ENCODE data around the gene MAST4.
A peak's percentile ranks its signal among the peaks of the same experiment; 100 is the strongest.

Gene MAST4

DNA sequence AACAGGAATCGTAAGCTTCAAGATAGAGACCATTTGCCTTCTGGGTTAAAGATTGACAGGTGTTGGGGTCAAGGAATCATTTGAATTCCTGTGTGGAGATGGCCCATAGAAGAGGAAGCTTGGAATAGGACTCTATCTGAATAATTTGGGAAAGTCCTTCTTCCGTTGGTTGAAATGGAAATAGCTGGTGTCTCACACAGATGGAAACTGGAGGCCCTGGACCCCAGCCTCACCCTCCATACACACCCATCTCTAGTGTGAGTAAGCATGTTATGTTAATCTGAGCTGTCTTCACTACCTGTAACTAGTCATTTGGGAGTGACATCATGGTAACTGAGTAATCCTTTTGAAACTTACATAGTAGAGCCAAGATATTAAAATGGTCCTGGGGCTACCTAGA lies 416.0 kb downstream of the MAST4 start (continued):
- TF ChIP-seq, protein P1, sequence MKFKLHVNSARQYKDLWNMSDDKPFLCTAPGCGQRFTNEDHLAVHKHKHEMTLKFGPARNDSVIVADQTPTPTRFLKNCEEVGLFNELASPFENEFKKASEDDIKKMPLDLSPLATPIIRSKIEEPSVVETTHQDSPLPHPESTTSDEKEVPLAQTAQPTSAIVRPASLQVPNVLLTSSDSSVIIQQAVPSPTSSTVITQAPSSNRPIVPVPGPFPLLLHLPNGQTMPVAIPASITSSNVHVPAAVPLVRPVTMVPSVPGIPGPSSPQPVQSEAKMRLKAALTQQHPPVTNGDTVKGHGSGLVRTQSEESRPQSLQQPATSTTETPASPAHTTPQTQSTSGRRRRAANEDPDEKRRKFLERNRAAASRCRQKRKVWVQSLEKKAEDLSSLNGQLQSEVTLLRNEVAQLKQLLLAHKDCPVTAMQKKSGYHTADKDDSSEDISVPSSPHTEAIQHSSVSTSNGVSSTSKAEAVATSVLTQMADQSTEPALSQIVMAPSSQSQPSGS (tag by site-specific recombination; IDR thresholded peaks at IDR 0.05; ENCODE audit: low read depth): peak; percentile 81
- TF ChIP-seq GLIS2 (tag by site-specific recombination; IDR thresholded peaks at IDR 0.05) (no peak), ZNF10 (tag by site-specific recombination; IDR thresholded peaks at IDR 0.05) (no peak), ZNF184 (tag by site-specific recombination; IDR thresholded peaks at IDR 0.05) (no peak), ZNF555 (tag by site-specific recombination; conservative IDR thresholded peaks at IDR 0.05) (no peak), FEZF1 (tag by site-specific recombination; IDR thresholded peaks at IDR 0.05) (no peak), ZNF274 (IDR thresholded peaks at IDR 0.05; ENCODE audit: low read length) (no peak), ZNF274 (tag by site-specific recombination; IDR thresholded peaks at IDR 0.05; ENCODE audit: borderline replicate concordance) (no peak), ZNF366 (tag by site-specific recombination; conservative IDR thresholded peaks at IDR 0.05) (peak; percentile 41; the same call in 1 of the 2 replicates), ZNF155 (tag by site-specific recombination; IDR thresholded peaks at IDR 0.05) (no peak), ZBTB8A (tag by site-specific recombination; IDR thresholded peaks at IDR 0.05) (no peak), OVOL3 (tag by site-specific recombination; IDR thresholded peaks at IDR 0.05) (no peak), ZNF335 (tag by site-specific recombination; conservative IDR thresholded peaks at IDR 0.05) (no peak), ZNF391 (tag by site-specific recombination; IDR thresholded peaks at IDR 0.05; ENCODE audit: borderline replicate concordance, low read depth) (no peak), YY2 (tag by site-specific recombination; IDR thresholded peaks at IDR 0.05) (no peak), ZNF76 (tag by site-specific recombination; IDR thresholded peaks at IDR 0.05; ENCODE audit: borderline replicate concordance, low read depth) (no peak), HOXC10 (CRISPR knock-in tag; IDR thresholded peaks at IDR 0.05) (no peak), MZF1 (tag by site-specific recombination; IDR thresholded peaks at IDR 0.05; ENCODE audit: borderline replicate concordance) (no peak), ZNF112 (tag by site-specific recombination; IDR thresholded peaks at IDR 0.05) (no peak), TRIM28 (IDR thresholded peaks at IDR 0.05; ENCODE audit: borderline replicate concordance, low read length) (no peak), ZNF174 (tag by site-specific recombination; IDR thresholded peaks at IDR 0.05) (no peak)
- TF ChIP-seq, protein P2, sequence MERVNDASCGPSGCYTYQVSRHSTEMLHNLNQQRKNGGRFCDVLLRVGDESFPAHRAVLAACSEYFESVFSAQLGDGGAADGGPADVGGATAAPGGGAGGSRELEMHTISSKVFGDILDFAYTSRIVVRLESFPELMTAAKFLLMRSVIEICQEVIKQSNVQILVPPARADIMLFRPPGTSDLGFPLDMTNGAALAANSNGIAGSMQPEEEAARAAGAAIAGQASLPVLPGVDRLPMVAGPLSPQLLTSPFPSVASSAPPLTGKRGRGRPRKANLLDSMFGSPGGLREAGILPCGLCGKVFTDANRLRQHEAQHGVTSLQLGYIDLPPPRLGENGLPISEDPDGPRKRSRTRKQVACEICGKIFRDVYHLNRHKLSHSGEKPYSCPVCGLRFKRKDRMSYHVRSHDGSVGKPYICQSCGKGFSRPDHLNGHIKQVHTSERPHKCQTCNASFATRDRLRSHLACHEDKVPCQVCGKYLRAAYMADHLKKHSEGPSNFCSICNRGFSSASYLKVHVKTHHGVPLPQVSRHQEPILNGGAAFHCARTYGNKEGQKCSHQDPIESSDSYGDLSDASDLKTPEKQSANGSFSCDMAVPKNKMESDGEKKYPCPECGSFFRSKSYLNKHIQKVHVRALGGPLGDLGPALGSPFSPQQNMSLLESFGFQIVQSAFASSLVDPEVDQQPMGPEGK (tag by site-specific recombination; IDR thresholded peaks at IDR 0.05): peak; percentile 25; the same call in 1 of the 2 replicates
- TF ChIP-seq, protein P3, sequence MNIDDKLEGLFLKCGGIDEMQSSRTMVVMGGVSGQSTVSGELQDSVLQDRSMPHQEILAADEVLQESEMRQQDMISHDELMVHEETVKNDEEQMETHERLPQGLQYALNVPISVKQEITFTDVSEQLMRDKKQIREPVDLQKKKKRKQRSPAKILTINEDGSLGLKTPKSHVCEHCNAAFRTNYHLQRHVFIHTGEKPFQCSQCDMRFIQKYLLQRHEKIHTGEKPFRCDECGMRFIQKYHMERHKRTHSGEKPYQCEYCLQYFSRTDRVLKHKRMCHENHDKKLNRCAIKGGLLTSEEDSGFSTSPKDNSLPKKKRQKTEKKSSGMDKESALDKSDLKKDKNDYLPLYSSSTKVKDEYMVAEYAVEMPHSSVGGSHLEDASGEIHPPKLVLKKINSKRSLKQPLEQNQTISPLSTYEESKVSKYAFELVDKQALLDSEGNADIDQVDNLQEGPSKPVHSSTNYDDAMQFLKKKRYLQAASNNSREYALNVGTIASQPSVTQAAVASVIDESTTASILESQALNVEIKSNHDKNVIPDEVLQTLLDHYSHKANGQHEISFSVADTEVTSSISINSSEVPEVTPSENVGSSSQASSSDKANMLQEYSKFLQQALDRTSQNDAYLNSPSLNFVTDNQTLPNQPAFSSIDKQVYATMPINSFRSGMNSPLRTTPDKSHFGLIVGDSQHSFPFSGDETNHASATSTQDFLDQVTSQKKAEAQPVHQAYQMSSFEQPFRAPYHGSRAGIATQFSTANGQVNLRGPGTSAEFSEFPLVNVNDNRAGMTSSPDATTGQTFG (tag by site-specific recombination; IDR thresholded peaks at IDR 0.05; ENCODE audit: borderline replicate concordance): no peak
- TF ChIP-seq, protein P4, sequence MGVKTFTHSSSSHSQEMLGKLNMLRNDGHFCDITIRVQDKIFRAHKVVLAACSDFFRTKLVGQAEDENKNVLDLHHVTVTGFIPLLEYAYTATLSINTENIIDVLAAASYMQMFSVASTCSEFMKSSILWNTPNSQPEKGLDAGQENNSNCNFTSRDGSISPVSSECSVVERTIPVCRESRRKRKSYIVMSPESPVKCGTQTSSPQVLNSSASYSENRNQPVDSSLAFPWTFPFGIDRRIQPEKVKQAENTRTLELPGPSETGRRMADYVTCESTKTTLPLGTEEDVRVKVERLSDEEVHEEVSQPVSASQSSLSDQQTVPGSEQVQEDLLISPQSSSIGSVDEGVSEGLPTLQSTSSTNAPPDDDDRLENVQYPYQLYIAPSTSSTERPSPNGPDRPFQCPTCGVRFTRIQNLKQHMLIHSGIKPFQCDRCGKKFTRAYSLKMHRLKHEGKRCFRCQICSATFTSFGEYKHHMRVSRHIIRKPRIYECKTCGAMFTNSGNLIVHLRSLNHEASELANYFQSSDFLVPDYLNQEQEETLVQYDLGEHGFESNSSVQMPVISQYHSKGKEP (tag by site-specific recombination; IDR thresholded peaks at IDR 0.05): no peak
- TF ChIP-seq, protein P5, sequence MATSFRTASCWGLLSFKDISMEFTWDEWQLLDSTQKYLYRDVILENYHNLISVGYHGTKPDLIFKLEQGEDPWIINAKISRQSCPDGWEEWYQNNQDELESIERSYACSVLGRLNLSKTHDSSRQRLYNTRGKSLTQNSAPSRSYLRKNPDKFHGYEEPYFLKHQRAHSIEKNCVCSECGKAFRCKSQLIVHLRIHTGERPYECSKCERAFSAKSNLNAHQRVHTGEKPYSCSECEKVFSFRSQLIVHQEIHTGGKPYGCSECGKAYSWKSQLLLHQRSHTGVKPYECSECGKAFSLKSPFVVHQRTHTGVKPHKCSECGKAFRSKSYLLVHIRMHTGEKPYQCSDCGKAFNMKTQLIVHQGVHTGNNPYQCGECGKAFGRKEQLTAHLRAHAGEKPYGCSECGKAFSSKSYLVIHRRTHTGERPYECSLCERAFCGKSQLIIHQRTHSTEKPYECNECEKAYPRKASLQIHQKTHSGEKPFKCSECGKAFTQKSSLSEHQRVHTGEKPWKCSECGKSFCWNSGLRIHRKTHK (tag by site-specific recombination; IDR thresholded peaks at IDR 0.05): no peak
- TF ChIP-seq, protein P6, sequence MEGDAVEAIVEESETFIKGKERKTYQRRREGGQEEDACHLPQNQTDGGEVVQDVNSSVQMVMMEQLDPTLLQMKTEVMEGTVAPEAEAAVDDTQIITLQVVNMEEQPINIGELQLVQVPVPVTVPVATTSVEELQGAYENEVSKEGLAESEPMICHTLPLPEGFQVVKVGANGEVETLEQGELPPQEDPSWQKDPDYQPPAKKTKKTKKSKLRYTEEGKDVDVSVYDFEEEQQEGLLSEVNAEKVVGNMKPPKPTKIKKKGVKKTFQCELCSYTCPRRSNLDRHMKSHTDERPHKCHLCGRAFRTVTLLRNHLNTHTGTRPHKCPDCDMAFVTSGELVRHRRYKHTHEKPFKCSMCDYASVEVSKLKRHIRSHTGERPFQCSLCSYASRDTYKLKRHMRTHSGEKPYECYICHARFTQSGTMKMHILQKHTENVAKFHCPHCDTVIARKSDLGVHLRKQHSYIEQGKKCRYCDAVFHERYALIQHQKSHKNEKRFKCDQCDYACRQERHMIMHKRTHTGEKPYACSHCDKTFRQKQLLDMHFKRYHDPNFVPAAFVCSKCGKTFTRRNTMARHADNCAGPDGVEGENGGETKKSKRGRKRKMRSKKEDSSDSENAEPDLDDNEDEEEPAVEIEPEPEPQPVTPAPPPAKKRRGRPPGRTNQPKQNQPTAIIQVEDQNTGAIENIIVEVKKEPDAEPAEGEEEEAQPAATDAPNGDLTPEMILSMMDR (tag by site-specific recombination; IDR thresholded peaks at IDR 0.05): no peak
- TF ChIP-seq, protein P7, sequence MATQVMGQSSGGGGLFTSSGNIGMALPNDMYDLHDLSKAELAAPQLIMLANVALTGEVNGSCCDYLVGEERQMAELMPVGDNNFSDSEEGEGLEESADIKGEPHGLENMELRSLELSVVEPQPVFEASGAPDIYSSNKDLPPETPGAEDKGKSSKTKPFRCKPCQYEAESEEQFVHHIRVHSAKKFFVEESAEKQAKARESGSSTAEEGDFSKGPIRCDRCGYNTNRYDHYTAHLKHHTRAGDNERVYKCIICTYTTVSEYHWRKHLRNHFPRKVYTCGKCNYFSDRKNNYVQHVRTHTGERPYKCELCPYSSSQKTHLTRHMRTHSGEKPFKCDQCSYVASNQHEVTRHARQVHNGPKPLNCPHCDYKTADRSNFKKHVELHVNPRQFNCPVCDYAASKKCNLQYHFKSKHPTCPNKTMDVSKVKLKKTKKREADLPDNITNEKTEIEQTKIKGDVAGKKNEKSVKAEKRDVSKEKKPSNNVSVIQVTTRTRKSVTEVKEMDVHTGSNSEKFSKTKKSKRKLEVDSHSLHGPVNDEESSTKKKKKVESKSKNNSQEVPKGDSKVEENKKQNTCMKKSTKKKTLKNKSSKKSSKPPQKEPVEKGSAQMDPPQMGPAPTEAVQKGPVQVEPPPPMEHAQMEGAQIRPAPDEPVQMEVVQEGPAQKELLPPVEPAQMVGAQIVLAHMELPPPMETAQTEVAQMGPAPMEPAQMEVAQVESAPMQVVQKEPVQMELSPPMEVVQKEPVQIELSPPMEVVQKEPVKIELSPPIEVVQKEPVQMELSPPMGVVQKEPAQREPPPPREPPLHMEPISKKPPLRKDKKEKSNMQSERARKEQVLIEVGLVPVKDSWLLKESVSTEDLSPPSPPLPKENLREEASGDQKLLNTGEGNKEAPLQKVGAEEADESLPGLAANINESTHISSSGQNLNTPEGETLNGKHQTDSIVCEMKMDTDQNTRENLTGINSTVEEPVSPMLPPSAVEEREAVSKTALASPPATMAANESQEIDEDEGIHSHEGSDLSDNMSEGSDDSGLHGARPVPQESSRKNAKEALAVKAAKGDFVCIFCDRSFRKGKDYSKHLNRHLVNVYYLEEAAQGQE (tag by site-specific recombination; IDR thresholded peaks at IDR 0.05): no peak
